Measurements from ENCODE around the gene CCDC92.

Gene CCDC92

GRCh38 chr12:124000111-124000510 lies 27.5 kb upstream of the CCDC92 start:
- no peaks in the 10 kb centered on the region for H3K4me1 ChIP-seq (ENCODE audit: control insufficient read depth in 1 of 2, insufficient read depth in 1 of 2, low read depth in 1 of 2, low read length in 1 of 2)
- TF ChIP-seq CTCF (IDR thresholded peaks at IDR 0.05): no peak

GRCh38 chr12:123998991-123999359 lies 26.3 kb upstream of the CCDC92 start:
- no peak for TF ChIP-seq CTCF (IDR thresholded peaks at IDR 0.05)
- Histone ChIP-seq H3K4me1 (ENCODE audit: control insufficient read depth in 1 of 2, insufficient read depth in 1 of 2, low read depth in 1 of 2, low read length in 1 of 2) (no peaks in the 10 kb centered on the region), H3K4me3 (ENCODE audit: low read depth in 1 of 2, low read length in 1 of 2) (no peak overlapping the region), H3K36me3 (no peaks in the 10 kb centered on the region), H3K27me3 (no peaks in the 10 kb centered on the region), H3K9me3 (no peaks in the 10 kb centered on the region), H3K27ac (no peak overlapping the region)

More at GRCh38 chr12:124000111-124000510, 27.5 kb upstream of the CCDC92 start:
- H3K9me3 ChIP-seq: no peaks in the 10 kb centered on the region
- no peaks in the 10 kb centered on the region for H3K27me3 ChIP-seq
- no peak overlapping the region for H3K27ac ChIP-seq
- H3K36me3 ChIP-seq: no peaks in the 10 kb centered on the region
- no peak overlapping the region for H3K4me3 ChIP-seq (ENCODE audit: low read depth in 1 of 2, low read length in 1 of 2)

DNA sequence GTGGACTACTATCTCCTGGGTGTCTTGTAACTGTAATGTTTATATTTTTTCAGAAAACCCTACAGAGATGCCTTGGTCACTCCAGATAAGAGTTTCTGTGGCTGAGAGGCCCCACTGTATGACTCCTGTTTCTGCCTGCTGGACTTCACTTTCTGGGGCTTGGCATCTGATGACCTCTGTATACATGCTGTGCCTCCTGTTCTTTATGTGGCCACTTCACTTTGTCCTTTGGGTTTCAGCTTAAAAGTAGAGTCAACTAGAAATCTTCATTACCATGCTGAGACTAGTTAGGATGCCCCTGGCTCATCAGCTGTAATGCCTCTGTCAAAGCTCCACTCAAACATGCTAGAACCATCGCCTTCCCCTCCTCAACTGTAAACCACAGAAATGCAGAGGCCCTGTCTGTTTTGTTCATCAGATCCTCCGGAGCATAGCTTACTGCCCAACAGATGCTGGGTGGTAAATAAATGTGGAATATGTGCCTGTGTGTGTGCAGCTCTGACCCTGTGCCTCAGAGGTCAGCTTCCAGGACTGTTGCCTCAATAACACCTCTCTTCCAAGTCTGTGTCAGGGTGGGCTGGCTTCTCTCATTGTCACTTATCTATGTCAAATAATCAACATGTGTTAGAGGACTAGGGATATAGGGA lies 25.8 kb upstream of the CCDC92 start:
- H3K4me3 ChIP-seq (ENCODE audit: low read depth in 1 of 2, low read length in 1 of 2): no peak overlapping the region
- TF ChIP-seq CTCF (IDR thresholded peaks at IDR 0.05): no peak
- no peaks in the 10 kb centered on the region for H3K27me3 ChIP-seq
- H3K4me1 ChIP-seq (ENCODE audit: control insufficient read depth in 1 of 2, insufficient read depth in 1 of 2, low read depth in 1 of 2, low read length in 1 of 2): no peaks in the 10 kb centered on the region
- H3K36me3 ChIP-seq: no peaks in the 10 kb centered on the region
- H3K9me3 ChIP-seq: no peaks in the 10 kb centered on the region
- H3K27ac ChIP-seq: no peak overlapping the region

- no peaks in the 10 kb centered on the region for H3K9me3 ChIP-seq
- TF ChIP-seq CTCF (IDR thresholded peaks at IDR 0.05): no peak
- H3K4me3 ChIP-seq (ENCODE audit: low read depth in 1 of 2, low read length in 1 of 2): no peak overlapping the region
- no peaks in the 10 kb centered on the region for H3K4me1 ChIP-seq (ENCODE audit: control insufficient read depth in 1 of 2, insufficient read depth in 1 of 2, low read depth in 1 of 2, low read length in 1 of 2)
- no peak overlapping the region for H3K27ac ChIP-seq
- no peaks in the 10 kb centered on the region for H3K36me3 ChIP-seq
- H3K27me3 ChIP-seq: no peaks in the 10 kb centered on the region
Measured at GRCh38 chr12:123997908-123998307, 25.3 kb upstream of the CCDC92 start.

DNA sequence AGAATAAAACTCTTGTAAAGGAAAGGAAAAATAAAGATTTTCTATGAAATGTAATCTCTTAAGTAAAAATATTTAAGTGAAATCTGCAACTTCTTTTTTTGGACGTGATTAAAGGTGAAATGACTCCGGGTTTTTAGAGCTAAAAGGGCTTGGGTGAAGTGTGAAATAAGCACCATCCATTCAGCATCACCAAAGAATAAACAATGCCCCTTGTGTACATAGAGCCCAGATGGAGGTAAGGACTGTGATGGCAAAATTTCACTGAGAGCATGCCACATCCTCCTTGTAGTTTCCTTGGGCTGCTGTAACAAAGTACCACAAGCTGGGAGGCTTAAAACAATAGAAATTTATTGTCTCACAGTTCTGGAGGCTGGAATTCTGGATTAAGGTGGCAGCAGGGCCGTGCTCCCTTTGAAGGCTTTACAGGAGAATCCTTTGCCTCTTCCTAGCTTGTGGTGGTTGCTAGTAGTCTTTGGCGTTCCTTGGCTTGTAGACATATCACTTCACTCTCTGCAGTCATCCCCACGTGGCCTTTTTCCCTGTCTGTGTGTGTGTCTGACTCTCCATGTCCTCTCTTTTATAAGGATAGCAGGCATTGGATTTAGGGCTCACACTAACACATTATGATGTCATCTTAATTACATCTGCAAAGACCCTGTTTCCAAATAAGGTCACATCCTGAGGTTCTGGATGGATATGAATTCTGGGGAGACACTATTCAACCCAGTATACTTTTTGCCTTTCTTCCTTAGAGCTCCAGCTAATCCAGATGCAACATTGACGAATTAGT lies 24.6 kb upstream of the CCDC92 start:
- no peak for TF ChIP-seq CTCF (IDR thresholded peaks at IDR 0.05)
- Histone ChIP-seq H3K36me3 (no peaks in the 10 kb centered on the region), H3K4me1 (ENCODE audit: control insufficient read depth in 1 of 2, insufficient read depth in 1 of 2, low read depth in 1 of 2, low read length in 1 of 2) (no peaks in the 10 kb centered on the region), H3K4me3 (ENCODE audit: low read depth in 1 of 2, low read length in 1 of 2) (no peak overlapping the region), H3K27me3 (no peaks in the 10 kb centered on the region), H3K9me3 (no peaks in the 10 kb centered on the region), H3K27ac (no peak overlapping the region)
